ENCODE measurements around the gene PMAIP1.
A peak's percentile ranks its signal among the peaks of the same experiment; 100 is the strongest.
"Not testable (repeated sequence)": the region's sequence is repeated elsewhere in the genome, so short reads cannot be mapped to it uniquely, and the experiment has no call there.

PMAIP1 gene

DNA sequence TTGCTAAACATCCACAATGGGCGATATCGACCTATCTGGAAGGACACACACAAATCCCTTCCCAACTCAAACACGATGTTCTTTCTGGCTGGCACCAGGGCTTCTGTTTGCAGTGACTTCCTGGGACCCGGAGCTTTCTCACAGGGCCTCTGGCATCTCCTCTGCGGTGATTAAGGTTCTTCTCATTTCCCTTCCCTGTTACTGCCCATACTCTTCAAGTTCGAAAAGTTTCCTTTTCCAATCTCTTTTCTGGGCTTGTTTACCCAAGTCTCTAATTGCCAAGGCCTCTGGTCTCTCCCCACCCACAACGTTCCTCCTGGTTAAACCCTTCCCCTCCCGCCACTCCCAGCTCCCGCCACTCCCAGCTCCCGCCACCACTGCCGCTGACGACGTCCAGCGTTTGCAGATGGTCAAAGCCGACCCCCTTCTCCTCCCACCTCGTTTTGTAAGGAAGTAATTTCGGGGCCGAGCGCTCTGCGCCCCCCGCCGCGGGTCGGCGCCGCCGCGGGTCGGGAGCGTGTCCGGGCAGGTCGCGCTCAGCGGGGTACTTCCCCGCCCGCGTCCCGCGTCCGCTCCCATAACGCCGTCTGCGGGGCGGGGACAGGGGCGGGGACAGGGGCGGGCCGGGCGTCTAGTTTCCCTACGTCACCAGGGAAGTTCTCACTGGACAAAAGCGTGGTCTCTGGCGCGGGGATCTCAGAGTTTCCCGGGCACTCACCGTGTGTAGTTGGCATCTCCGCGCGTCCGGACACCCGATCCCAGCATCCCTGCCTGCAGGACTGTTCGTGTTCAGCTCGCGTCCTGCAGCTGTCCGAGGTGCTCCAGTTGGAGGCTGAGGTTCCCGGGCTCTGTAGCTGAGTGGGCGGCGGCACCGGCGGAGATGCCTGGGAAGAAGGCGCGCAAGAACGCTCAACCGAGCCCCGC, at the start of gene PMAIP1:
Gene PMAIP1 (plus strand): TSS at position 699 of the 924 bp plus-strand sequence. CDS start 182 bp downstream, at position 881.
- peak; percentile 73 to 78 for ATAC-seq

DNA sequence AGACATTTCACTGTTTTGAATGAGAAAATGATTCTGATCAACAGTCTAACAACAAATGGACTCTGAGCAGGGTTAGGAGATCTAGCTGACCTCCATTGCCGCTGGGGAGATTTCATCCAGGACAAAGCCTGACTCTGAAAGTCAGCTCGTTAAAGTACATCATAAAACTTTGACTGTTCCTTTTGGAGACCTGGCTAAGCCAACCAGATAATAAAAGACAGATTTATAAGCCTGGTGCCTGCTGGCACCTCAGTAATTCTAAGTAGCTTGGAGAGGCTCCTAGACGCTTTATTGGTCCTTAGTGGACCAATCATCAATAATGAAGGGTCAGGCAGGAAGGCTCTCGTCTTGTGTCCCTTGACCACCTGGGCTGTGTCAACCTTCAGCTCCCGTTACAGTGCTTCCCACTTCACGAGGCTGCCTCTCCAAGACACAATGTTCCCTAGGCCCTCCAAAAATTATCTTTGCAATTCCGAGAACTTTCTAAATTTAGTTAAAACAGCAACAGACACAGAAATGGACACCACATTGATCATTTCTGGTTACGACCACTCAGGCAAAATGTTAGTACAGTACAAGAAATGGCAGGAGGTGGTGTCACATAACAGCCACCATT, 47.9 kb upstream of the PMAIP1 start:
- ATAC-seq, result no peak

GRCh38 chr18:59852548-59852947, 47.2 kb upstream of the PMAIP1 start:
- ATAC-seq, result no peak

DNA sequence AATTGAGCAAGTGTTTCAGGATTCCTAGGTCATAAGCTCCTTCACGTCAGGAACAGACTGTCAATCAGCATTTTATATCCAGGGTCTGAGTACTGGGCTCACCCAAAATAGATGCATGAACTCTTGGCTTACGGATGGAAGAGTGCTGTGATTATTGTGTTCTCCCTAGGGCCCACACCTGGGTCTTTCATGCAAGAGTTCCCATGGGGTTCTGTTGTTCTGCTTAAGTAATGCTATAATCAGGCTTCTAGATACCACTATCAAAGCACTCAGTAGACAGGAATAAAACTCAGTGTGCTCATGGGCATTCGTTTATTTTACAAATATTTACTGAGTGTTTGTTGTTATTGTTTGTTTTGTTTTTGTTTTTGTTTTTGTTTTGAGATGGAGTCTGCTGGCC, 46.4 kb upstream of the PMAIP1 start:
- no peak for ATAC-seq

- not testable (repeated sequence) for ATAC-seq
Measured at GRCh38 chr18:59853988-59854387, 45.8 kb upstream of the PMAIP1 start.

GRCh38 chr18:59861009-59861408, 38.8 kb upstream of the PMAIP1 start:
- no peak for ATAC-seq

- no peak for ATAC-seq
Measured at GRCh38 chr18:59861963-59862819, 37.6 kb upstream of the PMAIP1 start.

DNA sequence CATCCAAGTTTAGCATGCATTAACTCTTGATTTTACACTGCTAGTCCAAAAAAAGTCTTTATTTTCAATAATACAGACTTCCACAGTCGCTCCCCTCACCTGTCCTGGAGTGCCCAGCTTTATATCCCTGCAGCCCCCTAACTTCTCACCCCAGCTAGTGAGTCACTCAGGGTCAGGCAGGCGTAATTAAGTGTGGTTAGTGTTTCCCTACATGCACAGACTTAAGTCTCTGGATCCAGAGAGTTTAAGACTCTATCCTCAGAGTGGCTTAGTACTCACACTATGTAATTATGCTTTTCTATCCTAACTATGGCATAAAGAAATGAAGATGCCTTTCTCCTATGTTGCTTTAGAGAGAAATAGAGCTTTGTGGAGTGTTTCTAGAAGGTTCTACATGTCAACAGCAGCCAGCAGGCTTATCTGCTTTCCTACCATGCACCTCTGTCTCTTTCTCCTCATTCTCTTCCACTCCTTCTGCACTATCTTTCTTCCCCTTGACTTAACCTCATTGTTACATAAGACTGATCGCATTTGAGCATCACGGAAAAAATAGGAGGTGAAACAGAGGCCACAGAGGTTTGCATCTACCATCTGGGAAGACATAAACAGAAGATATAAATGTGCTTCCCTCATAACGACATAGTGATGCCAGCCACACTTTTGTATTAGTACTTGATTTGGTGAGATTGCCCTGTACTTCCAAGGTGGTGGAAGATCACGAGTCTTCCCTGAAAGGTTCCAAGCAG, 34.4 kb upstream of the PMAIP1 start:
- ATAC-seq, result no peak

DNA sequence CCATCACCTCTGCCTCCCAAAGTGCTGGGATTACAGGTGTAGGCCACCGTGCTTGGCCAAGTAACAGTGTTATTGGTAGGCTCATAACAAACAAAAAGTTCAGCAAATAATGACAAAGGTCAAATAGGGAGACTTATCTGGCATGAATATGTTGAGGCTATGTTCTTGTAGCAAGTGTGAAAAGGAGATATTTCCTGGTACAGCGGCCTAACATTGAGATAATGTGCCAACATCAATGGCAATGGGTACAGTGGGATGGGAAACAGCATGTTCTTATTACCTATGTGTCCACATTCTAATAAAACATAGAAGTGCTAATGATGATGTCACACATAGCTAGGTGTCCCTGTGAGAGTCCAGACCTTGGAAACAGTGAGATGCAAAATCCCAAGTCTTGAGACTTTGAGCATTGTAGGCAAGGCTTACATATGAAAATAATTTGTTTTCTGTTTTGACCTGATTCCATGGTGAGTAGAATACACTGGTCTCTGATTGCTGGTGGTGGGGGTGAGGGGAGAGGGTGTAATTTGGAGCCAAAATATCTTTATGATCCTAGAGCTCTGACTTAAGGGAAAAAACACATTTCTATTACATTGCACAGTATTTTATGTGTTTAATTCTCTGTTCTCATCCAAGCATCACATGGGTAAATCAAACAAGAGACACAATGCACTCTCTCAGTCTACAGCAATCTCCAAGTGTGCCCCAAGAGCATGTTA, 33.1 kb upstream of the PMAIP1 start:
- no peak for ATAC-seq

- ATAC-seq, result no peak
Measured at GRCh38 chr18:59867337-59868104, 32.3 kb upstream of the PMAIP1 start.

DNA sequence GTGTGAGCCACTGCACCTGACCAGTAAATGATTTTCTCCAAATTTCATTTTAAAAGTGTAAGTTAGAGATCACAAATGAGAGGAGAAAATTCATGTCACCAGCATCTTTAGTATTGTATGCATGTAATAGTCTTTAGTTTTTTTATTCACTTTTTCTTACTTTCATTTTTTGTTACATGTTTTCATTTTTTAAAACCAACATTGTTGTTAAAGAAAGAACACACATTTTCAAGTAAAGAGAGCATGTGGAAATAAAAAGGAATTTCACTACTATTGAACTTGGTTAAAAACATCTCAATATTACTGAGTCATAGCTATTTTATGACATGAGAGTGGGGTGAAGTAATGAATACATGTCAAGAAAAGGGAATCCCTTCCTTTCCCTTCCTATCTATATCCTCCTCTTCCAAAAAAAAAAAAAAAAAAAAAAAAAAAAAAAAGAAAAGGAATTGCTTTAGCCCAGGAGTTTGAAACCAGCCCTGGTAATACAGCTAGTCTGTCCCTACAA, 29.1 kb upstream of the PMAIP1 start:
- ATAC-seq, result no peak

GRCh38 chr18:59871711-59872362, 28.0 kb upstream of the PMAIP1 start:
- ATAC-seq, result no peak

GRCh38 chr18:59873641-59874040, 26.2 kb upstream of the PMAIP1 start:
- ATAC-seq, result no peak

DNA sequence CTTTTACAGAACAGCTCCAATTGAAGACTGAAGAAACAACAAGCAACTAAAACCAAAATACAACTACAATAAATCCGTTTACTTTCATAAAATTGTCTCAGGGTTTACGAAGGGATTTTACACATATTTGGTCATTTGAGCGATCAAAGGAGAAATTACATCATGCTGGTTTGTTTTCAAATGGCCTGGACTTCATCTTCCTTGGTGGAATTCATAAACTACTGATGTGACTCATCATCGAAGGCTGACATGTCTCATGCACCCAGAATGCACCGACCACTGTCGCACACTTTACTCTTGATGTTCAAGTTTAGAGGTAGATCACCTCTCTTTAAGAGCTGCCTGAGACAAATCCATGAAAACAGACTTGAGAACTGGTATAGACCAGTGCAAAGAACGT, 25.6 kb upstream of the PMAIP1 start:
- no peak for ATAC-seq

DNA sequence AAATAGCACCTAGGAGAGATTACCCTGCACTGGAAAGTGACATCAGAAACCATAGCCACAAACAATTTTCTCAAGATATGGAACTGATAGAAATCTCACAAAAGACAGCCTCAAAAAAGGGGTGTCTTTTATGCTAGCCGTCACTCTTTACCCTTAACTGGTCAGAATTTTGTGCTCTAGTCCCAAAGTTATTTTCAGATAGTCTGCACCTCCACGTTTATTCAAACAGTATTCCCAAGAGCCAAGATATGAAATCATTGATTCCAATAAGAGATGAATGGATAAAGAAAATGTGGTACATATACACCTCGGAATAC, 23.5 kb upstream of the PMAIP1 start:
- no peak for ATAC-seq

DNA sequence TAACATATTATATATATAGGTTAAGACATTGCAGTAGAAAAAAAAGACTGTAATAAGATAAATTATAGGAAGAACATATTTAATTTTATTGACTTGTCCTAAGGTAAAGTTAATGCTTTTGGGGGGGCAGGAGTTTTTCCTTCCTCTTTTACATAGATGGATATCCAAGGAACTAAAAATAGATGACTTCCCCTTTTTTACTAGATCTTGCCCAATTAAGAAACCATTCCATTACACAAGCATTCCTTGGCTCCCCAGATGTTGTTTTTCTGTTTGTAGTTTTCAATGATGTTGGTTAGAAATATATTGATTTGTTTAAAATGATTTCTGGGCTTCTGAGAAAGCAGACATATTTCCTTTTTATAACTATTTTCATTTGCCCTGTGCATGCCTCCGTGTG, 22.4 kb upstream of the PMAIP1 start:
- ATAC-seq, result no peak

GRCh38 chr18:59878644-59879043, 21.2 kb upstream of the PMAIP1 start:
- ATAC-seq, result peak; percentile 38 to 53

GRCh38 chr18:59881728-59882656, 17.8 kb upstream of the PMAIP1 start:
- ATAC-seq, result peak; percentile 55 to 64

- no peak for ATAC-seq
Measured at GRCh38 chr18:59884351-59884750, 15.4 kb upstream of the PMAIP1 start.

All from activated CD4-positive, CD25-positive, alpha-beta regulatory T cell treated with anti-CD3 and anti-CD28 coated beads, Interleukin-2, amount 50 U/mL, for 24 hours (primary cell).